Measurements from ENCODE around the gene PTPN21. TPM values are rescaled to one million over a fixed set of nuclear protein-coding genes. Genes with fewer than 3 reads are reported as not detected.
A peak's percentile ranks its signal among the peaks of the same experiment; 100 is the strongest.

Gene PTPN21
- polyA plus RNA-seq, 1 experiment: 16.0 TPM

DNA sequence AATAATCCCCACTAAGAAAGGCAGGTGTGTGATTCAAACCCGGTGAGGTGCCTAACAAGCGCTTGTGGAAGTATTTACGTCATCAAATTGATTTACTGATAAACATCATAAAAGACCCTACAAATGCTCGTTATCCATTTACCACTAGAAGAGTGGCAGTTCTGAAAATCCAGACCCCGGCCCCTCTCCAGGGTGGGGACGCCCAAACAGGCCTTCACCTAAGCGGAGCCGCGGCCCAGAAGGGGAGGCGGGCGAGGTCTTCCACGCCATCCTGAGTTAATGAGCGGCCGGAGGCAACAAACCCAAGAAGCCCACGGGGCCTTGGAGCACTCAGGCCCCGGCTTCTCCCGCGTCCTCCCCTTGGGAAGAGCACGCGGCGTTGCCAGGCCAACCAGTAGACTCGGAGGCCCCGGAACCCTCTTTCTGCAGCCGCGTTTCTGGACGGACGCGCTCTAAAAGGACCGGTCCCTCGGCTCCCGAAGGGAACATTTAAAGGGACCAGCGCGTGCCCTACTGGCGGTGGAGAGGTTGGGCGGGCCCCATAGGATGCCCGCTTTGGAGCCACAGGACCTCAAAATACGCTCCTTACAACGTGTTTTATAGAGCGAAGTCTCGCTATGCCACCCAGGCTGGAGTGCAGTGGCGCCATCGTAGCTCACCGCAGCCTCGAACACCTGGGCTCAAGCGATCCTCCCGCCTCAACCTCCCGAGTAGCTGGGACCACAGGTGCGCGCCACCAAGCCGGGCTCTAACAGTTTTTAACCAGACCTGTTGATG, 3.5 kb downstream of the PTPN21 start:
- H3K27me3 ChIP-seq (ENCODE audit: control insufficient read depth, insufficient read depth, low read length): no peaks in the 10 kb centered on the region
- CTCF ChIA-PET: interaction anchor here (0.7 to 0.8 kb wide), 2 partner anchors 14 to 51 kb away, joined by 3 to 5 read pairs; no protein-coding TSS in a partner anchor
- POLR2A ChIA-PET: no interaction called here
- TF ChIP-seq, protein P1, sequence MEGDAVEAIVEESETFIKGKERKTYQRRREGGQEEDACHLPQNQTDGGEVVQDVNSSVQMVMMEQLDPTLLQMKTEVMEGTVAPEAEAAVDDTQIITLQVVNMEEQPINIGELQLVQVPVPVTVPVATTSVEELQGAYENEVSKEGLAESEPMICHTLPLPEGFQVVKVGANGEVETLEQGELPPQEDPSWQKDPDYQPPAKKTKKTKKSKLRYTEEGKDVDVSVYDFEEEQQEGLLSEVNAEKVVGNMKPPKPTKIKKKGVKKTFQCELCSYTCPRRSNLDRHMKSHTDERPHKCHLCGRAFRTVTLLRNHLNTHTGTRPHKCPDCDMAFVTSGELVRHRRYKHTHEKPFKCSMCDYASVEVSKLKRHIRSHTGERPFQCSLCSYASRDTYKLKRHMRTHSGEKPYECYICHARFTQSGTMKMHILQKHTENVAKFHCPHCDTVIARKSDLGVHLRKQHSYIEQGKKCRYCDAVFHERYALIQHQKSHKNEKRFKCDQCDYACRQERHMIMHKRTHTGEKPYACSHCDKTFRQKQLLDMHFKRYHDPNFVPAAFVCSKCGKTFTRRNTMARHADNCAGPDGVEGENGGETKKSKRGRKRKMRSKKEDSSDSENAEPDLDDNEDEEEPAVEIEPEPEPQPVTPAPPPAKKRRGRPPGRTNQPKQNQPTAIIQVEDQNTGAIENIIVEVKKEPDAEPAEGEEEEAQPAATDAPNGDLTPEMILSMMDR (IDR thresholded peaks at IDR 0.05; ENCODE audit: low read depth, low read length): peak; percentile 39
- H3K27ac ChIP-seq (ENCODE audit: low read depth, low read length): peak overlapping the region; percentile 52
- H3K4me3 ChIP-seq (ENCODE audit: low read depth, low read length): peak overlapping the region; percentile 76
- H3K9me3 ChIP-seq (ENCODE audit: control insufficient read depth, insufficient read depth, low read length): no peaks in the 10 kb centered on the region; the same call in 1 of the 2 replicates
- peak; percentile 63 for DNase-seq (ENCODE audit: low read depth, low spot score)

DNA sequence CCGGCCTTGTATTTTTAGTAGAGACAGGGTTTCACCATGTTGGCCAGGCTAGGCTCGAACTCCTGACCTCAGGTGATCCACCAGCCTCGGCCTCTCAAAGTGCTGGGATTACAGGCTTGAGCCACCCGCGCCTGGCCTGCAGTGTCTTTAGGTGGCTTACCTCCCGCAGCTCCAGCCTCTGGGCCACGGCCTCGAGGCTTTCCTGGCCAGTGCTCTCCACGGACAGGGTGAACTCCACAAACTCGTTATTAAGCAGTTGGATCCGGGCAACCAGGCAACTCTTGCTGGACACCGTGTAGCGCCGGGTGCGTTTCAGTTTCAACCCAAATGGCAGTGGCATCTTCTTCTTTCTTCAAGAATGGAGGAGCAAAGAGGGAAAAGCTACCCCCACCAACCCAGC, 4.7 kb downstream of the PTPN21 start:
- TF ChIP-seq, protein P1 (IDR thresholded peaks at IDR 0.05; ENCODE audit: low read depth, low read length): no peak
- H3K27me3 ChIP-seq (ENCODE audit: control insufficient read depth, insufficient read depth, low read length): no peaks in the 10 kb centered on the region
- no peak overlapping the region for H3K4me3 ChIP-seq (ENCODE audit: low read depth, low read length)
- no peaks in the 10 kb centered on the region; the same call in 1 of the 2 replicates for H3K9me3 ChIP-seq (ENCODE audit: control insufficient read depth, insufficient read depth, low read length)
- POLR2A ChIA-PET: no interaction called here
- DNase-seq (ENCODE audit: low read depth, low spot score): no peak
- H3K27ac ChIP-seq (ENCODE audit: low read depth, low read length): no peak overlapping the region
- CTCF ChIA-PET: no interaction called here

DNA sequence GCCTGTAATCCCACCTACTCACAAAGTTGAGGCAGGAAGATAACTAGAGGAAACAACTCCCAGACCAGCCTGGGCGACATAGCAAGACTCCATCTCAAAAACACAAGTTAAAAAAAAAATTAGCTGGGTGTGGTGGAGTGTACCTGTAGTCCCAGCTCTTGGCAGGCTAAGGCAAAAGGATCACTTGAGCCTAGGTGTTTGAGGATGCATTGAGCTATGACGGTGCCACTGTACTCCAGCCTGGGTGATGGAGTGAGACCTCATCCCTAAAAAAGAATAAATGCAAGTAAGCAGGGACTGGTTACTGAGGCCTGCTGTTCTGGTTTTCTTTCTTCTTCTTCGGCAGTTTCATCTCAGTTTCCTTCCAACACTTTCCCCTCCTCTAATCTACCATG, 7.4 kb downstream of the PTPN21 start:
- TF ChIP-seq, protein P1 (IDR thresholded peaks at IDR 0.05; ENCODE audit: low read depth, low read length): no peak
- DNase-seq (ENCODE audit: low read depth, low spot score): no peak
- no peaks in the 10 kb centered on the region for H3K27me3 ChIP-seq (ENCODE audit: control insufficient read depth, insufficient read depth, low read length)
- CTCF ChIA-PET: no interaction called here
- H3K4me3 ChIP-seq (ENCODE audit: low read depth, low read length): no peak overlapping the region
- H3K9me3 ChIP-seq (ENCODE audit: control insufficient read depth, insufficient read depth, low read length): no peaks in the 10 kb centered on the region; the same call in 1 of the 2 replicates
- POLR2A ChIA-PET: no interaction called here
- H3K27ac ChIP-seq (ENCODE audit: low read depth, low read length): no peak overlapping the region

DNA sequence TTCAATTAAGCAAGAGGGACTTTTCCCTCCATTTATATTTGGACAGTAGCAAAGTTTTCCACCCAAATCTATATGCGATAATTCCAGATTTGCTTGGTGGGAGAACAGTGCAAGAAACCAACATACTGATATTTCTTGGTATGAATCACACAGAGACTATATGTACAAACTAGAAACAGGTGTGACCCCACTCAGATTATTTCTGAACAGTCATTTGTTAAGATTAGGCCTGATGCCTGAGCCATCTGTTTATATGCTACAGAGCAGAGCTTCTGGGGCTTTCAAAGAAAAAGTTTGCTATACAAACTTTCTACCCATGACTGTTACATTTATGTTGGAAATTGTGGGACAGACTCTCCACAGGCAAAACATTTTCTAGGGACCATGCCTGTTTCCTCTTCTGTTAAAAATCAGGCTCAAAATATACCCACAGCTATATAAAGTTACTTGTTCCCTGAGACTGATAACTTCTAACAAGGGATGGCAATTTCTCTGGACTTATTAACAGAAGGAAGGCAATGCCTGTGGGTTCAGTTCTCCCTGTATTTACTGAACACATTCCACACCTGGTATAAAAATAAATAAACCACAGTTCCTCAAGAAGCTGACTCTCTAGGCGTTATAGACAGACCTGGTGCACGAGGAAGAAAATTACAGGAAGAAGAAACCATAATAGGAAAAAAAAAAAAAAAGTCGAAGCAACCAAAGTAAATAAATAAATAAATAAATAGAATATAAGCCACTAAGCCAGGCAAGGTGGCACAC, 8.0 kb downstream of the PTPN21 start:
- H3K4me3 ChIP-seq (ENCODE audit: low read depth, low read length): no peak overlapping the region
- DNase-seq (ENCODE audit: low read depth, low spot score): peak; percentile 58
- H3K9me3 ChIP-seq (ENCODE audit: control insufficient read depth, insufficient read depth, low read length): no peaks in the 10 kb centered on the region; the same call in 1 of the 2 replicates
- TF ChIP-seq, protein P1 (IDR thresholded peaks at IDR 0.05; ENCODE audit: low read depth, low read length): no peak
- H3K27ac ChIP-seq (ENCODE audit: low read depth, low read length): no peak overlapping the region
- ChIA-PET POLR2A (no interaction called here), CTCF (no interaction called here)
- no peaks in the 10 kb centered on the region for H3K27me3 ChIP-seq (ENCODE audit: control insufficient read depth, insufficient read depth, low read length)

DNA sequence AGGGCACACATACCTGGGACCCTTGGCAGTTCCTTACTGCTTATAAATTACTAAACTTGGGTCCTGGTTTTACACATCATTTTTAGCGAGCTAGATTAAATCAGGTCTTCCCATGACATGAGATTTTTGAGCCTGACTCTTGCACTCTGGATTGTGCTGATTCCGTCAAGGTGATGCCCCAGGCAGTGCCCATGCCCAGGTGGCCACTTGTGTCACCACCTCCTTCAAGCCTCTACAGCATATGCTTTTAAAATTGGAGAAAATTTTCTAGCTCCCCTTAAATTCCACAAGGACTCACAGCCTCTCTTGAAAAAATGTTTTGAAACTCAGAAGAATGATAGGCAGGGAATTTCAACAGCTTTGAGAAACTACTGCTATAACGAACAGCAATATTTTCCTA, 9.6 kb downstream of the PTPN21 start:
- POLR2A ChIA-PET: no interaction called here

More for the DNA sequence above, 9.6 kb downstream of the PTPN21 start:
- TF ChIP-seq, protein P1 (IDR thresholded peaks at IDR 0.05; ENCODE audit: low read depth, low read length): no peak
- CTCF ChIA-PET: interaction anchor here (1.0 kb wide), 1 partner anchor 14 kb away, joined by 5 read pairs; no protein-coding TSS in a partner anchor
- no peaks in the 10 kb centered on the region; the same call in 1 of the 2 replicates for H3K9me3 ChIP-seq (ENCODE audit: control insufficient read depth, insufficient read depth, low read length)
- no peak overlapping the region for H3K4me3 ChIP-seq (ENCODE audit: low read depth, low read length)
- no peaks in the 10 kb centered on the region for H3K27me3 ChIP-seq (ENCODE audit: control insufficient read depth, insufficient read depth, low read length)
- no peak for DNase-seq (ENCODE audit: low read depth, low spot score)
- H3K27ac ChIP-seq (ENCODE audit: low read depth, low read length): no peak overlapping the region
